SK-N-SH (cell line): Measurements from ENCODE around the gene PTTG1IP. TPM values are rescaled to one million over a fixed set of nuclear protein-coding genes. Genes with fewer than 3 reads are reported as not detected.

Source experiments
- CTCF ChIA-PET: fragments of 300-600, 350-600 bp; formaldehyde crosslinking; extraction: SDS; loops from one replicate; lab custom pipeline; 2021; lab: Yijun Ruan, JAX
- POLR2A ChIA-PET: fragments of 350-600 bp; sonication (Branson Sonifier 250); formaldehyde crosslinking; extraction: SDS; loops from one replicate; lab custom pipeline; 2020; ENCODE audit warnings: antibody characterized with exemption, inconsistent platforms; lab: Yijun Ruan, JAX
- DNase-seq: peaks from one replicate; pipeline ENCODE4 v3.0.0; 2012
- H2AFZ ChIP-seq: fragments of 200-600 bp; sonication (generic); 2 replicates; pipeline ENCODE4 v1.8.1; 2016; ENCODE audit warnings: antibody characterized with exemption, mild to moderate bottlenecking, low read depth
- H3F3A ChIP-seq: fragments of 200-600 bp; sonication (generic); replicated peaks from 2 replicates; pipeline ENCODE3; 2016; ENCODE audit warnings: antibody characterized with exemption, mild to moderate bottlenecking; ENCODE audit not compliant: insufficient read depth
- H3K27ac ChIP-seq, 2 experiments: fragments of 200-500 bp in 1 of 2; fragments of 200-600 bp in 1 of 2; sonication (Bioruptor generic) in 1 of 2; sonication (generic), shearing (Covaris generic) in 1 of 2; 2 replicates each; pipeline versions ENCODE4 v1.5.1 to v1.6.1; 2014 to 2016; ENCODE audit warnings: low read depth in 2 of 2, inconsistent platforms in 1 of 2, low read length in 1 of 2, mild to moderate bottlenecking in 1 of 2, mixed read lengths in 1 of 2
- H3K27me3 ChIP-seq: fragments of 200-600 bp; sonication (generic), shearing (Covaris generic); 2 replicates; pipeline ENCODE4 v1.6.1; 2016; ENCODE audit warnings: mixed run types; ENCODE audit not compliant: insufficient read depth
- H3K36me3 ChIP-seq, 2 experiments: fragments of 200-500 bp in 1 of 2; fragments of 200-600 bp in 1 of 2; sonication (Bioruptor generic) in 1 of 2; sonication (generic) in 1 of 2; replicated peaks in 1 of 2; 2 replicates each; pipeline versions ENCODE3 to v1.5.1; 2014 to 2016; ENCODE audit warnings: low read length in 1 of 2, mild to moderate bottlenecking in 1 of 2; ENCODE audit not compliant: insufficient read depth in 2 of 2, control insufficient read depth in 1 of 2
- H3K4me1 ChIP-seq, 2 experiments: fragments of 200-500 bp in 1 of 2; fragments of 200-600 bp in 1 of 2; sonication (Bioruptor generic) in 1 of 2; sonication (generic), shearing (Covaris generic) in 1 of 2; 2 replicates each; pipeline versions ENCODE4 v1.5.1 to v1.6.1; 2014 to 2016; ENCODE audit warnings: low read depth in 1 of 2, low read length in 1 of 2, mixed run types in 1 of 2; ENCODE audit not compliant: insufficient read depth in 2 of 2, control insufficient read depth in 1 of 2
- H3K4me2 ChIP-seq: fragments of 200-600 bp; sonication (generic), shearing (Covaris generic); 2 replicates; pipeline ENCODE4 v1.6.1; 2017; ENCODE audit warnings: mixed run types
- H3K4me3 ChIP-seq, 2 experiments: fragments of 200-500 bp in 1 of 2; fragments of 200-600 bp in 1 of 2; sonication (Bioruptor generic) in 1 of 2; sonication (generic), shearing (Covaris generic) in 1 of 2; 2 replicates each; pipeline versions ENCODE4 v1.5.1 to v1.8.1; 2014 to 2016; ENCODE audit warnings: low read depth in 2 of 2, inconsistent platforms in 1 of 2, low read length in 1 of 2, mild to moderate bottlenecking in 1 of 2, mixed read lengths in 1 of 2, moderate library complexity in 1 of 2
- H3K79me2 ChIP-seq: fragments of 200-600 bp; sonication (generic); 2 replicates; pipeline ENCODE4 v1.8.1; 2017; ENCODE audit warnings: mild to moderate bottlenecking; ENCODE audit not compliant: insufficient read depth
- H3K9ac ChIP-seq: fragments of 200-600 bp; sonication (generic); 2 replicates; pipeline ENCODE4 v1.6.1; 2017; ENCODE audit warnings: mixed run types
- H3K9me2 ChIP-seq: fragments of 200-600 bp; sonication (generic); 2 replicates; pipeline ENCODE4 v1.6.1; 2017; ENCODE audit warnings: mixed run types
- H3K9me3 ChIP-seq: fragments of 200-600 bp; sonication (generic); 2 replicates; pipeline ENCODE4 v1.6.1; 2017; ENCODE audit warnings: mixed run types, mild to moderate bottlenecking, moderate library complexity
- H4K20me1 ChIP-seq: fragments of 200-600 bp; sonication (generic); 2 replicates; pipeline ENCODE4 v1.6.1; 2017; ENCODE audit warnings: mild to moderate bottlenecking, mixed run types; ENCODE audit not compliant: insufficient read depth
- ELF1 ChIP-seq: IDR thresholded peaks from 2 replicates; pipeline ENCODE4 v1.4.0; 2012
- EP300 ChIP-seq, 2 experiments: IDR thresholded peaks; 2 replicates each; pipeline versions ENCODE4 v1.4.0 to v1.6.1; 2012; ENCODE audit warnings: borderline replicate concordance in 1 of 2, low read depth in 1 of 2, low read length in 1 of 2
- EZH2phosphoT487 ChIP-seq: fragments of 200-600 bp; sonication (generic); IDR thresholded peaks from 2 replicates; pipeline ENCODE4 v1.6.1; 2017; ENCODE audit warnings: low read depth, mixed run types, mild to moderate bottlenecking, antibody characterized with exemption, moderate library complexity, borderline replicate concordance
- FOSL2 ChIP-seq: IDR thresholded peaks from 2 replicates; pipeline ENCODE4 v1.4.0; 2012; ENCODE audit warnings: low read depth, mild to moderate bottlenecking, moderate library complexity, borderline replicate concordance
- FOXJ3 ChIP-seq: sonication (generic); formaldehyde crosslinking; IDR thresholded peaks from 2 replicates; pipeline ENCODE4 v1.5.1; 2020; ENCODE audit warnings: mild to moderate bottlenecking, missing genetic modification reagents
- FOXM1 ChIP-seq: IDR thresholded peaks from 2 replicates; pipeline ENCODE4 v1.4.0; 2012; ENCODE audit warnings: low read depth, mild to moderate bottlenecking
- GATA2 ChIP-seq: sonication (generic); formaldehyde crosslinking; IDR thresholded peaks from 2 replicates; pipeline ENCODE4 v1.5.0; 2020; ENCODE audit warnings: mild to moderate bottlenecking, missing genetic modification reagents
- NRF1 ChIP-seq: IDR thresholded peaks from 2 replicates; pipeline ENCODE4 v1.6.1; 2012; ENCODE audit warnings: low read depth, mild to moderate bottlenecking, low read length
- RCOR1 ChIP-seq: fragments of 150-350 bp; IDR thresholded peaks from 2 replicates; pipeline ENCODE4 v1.6.1; 2017; ENCODE audit warnings: antibody characterized with exemption, low read length
- SIN3A ChIP-seq: IDR thresholded peaks from 2 replicates; pipeline ENCODE4 v1.6.1; 2012; ENCODE audit warnings: low read depth, mild to moderate bottlenecking, low read length, moderate library complexity, borderline replicate concordance
- TAF1 ChIP-seq: IDR thresholded peaks from 2 replicates; pipeline ENCODE4 v1.6.1; 2012; ENCODE audit warnings: low read depth, mild to moderate bottlenecking, low read length, moderate library complexity, borderline replicate concordance
- TEAD4 ChIP-seq: IDR thresholded peaks from 2 replicates; pipeline ENCODE4 v1.4.0; 2012; ENCODE audit warnings: mild to moderate bottlenecking, borderline replicate concordance; ENCODE audit not compliant: insufficient read depth
- YY1 ChIP-seq: IDR thresholded peaks from 2 replicates; pipeline ENCODE4 v1.4.0; 2012; ENCODE audit warnings: low read depth, mild to moderate bottlenecking
- ZBTB33 ChIP-seq: IDR thresholded peaks from 2 replicates; pipeline ENCODE4 v1.4.0; 2012; ENCODE audit warnings: low read depth, borderline replicate concordance
- WGBS: methylation state at CpG from one replicate; pipeline ENCODE4 v1.1.6; 2017; ENCODE audit warnings: low lambda C conversion rate; 5-methylcytosine and 5-hydroxymethylcytosine counted together
- polyA plus RNA-seq, 3 experiments: library from polyadenylated mRNA; depleted of rRNA; stranded (reverse); fragments of >200 nt; gene quantifications; 2 replicates each; pipeline ENCODE4 v1.2.3, GENCODE V29; 2012
- TF ChIP-seq, protein P1 (sequence below): fragments of 150-350 bp; IDR thresholded peaks from 2 replicates; pipeline ENCODE4 v1.6.1; 2016; ENCODE audit warnings: mild to moderate bottlenecking, low read depth, low read length

The PTTG1IP gene
- polyA plus RNA-seq, 1 of the 3 experiments (the other 2 are of a cell fraction): 171 TPM

- no peaks in the 10 kb centered on the region for H4K20me1 ChIP-seq
- no peaks in the 10 kb centered on the region for H3K79me2 ChIP-seq
- H3K4me3 ChIP-seq: no peak overlapping the region
- H3K9ac ChIP-seq: no peak overlapping the region
- H2AFZ ChIP-seq: no peak overlapping the region
- no peaks in the 10 kb centered on the region for H3K4me1 ChIP-seq
- DNase-seq: no peak
- TF ChIP-seq ZBTB33 (no peak), EZH2phosphoT487 (no peak), GATA2 (CRISPR knock-in tag) (no peak), SIN3A (no peak), EP300 (IDR thresholded peaks at IDR 0.05; ENCODE audit: borderline replicate concordance in 1 of 2, low read depth in 1 of 2, low read length in 1 of 2) (no peak), FOSL2 (no peak), RCOR1 (no peak), NRF1 (no peak), YY1 (no peak), TAF1 (no peak), FOXJ3 (no peak), FOXM1 (no peak), ELF1 (no peak)
- TF ChIP-seq, protein P1, sequence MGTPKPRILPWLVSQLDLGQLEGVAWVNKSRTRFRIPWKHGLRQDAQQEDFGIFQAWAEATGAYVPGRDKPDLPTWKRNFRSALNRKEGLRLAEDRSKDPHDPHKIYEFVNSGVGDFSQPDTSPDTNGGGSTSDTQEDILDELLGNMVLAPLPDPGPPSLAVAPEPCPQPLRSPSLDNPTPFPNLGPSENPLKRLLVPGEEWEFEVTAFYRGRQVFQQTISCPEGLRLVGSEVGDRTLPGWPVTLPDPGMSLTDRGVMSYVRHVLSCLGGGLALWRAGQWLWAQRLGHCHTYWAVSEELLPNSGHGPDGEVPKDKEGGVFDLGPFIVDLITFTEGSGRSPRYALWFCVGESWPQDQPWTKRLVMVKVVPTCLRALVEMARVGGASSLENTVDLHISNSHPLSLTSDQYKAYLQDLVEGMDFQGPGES: no peak
- CTCF ChIA-PET: interaction anchor here (0.7 kb wide), 1 partner anchor 123 kb away, joined by 3 read pairs; no protein-coding TSS in a partner anchor
- POLR2A ChIA-PET: no interaction called here
- peaks cover 7% of the 10 kb centered on the region for H3F3A ChIP-seq
- no peak overlapping the region for H3K4me2 ChIP-seq
- no peak overlapping the region for H3K27ac ChIP-seq
- peaks cover 5% of the 10 kb centered on the region; the same call in 1 of the 2 replicates for H3K27me3 ChIP-seq
- H3K9me2 ChIP-seq: no peaks in the 10 kb centered on the region
- H3K9me3 ChIP-seq: no peaks in the 10 kb centered on the region
- H3K36me3 ChIP-seq: no peaks in the 10 kb centered on the region
- 84% methylated on average over 15 of the region's 22 CpGs for WGBS
Observed at GRCh38 chr21:44903689-44904088, 30.2 kb upstream of the PTTG1IP start.

DNA sequence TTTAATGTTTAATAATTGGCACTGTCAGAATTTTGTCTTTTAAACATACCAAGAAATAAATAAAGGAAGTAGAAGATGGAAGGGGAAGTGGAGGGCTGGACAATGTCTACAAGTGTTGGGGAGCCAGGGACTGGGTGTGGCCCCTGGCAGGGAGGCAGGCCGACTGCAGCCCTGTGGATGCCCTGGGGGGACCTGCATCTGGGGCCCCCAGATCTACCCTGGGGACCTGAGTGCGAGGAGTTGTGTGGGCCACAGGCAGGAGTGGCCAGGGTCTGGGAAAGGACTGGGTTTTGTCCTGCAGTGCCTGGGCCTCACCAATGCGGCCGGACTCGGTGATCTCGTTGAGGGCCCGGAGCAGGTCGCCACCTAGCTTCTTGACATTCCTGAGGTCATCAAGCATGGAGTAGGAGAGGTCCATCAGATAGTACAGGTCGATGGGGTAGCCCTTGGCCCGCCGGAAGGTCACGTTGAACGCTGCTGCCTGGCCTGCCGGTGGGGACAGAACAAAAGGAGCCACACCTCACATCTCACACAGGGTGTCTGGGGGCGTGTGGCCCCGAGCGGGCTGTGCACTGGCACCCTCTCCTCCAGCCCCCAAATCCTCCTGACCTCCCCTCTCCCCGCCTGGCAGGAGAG, 29.7 kb upstream of the PTTG1IP start:
- Histone ChIP-seq H3K4me2 (no peak overlapping the region), H3K4me1 (no peaks in the 10 kb centered on the region), H3K9me2 (no peaks in the 10 kb centered on the region), H3K79me2 (no peaks in the 10 kb centered on the region), H2AFZ (no peak overlapping the region), H3K27me3 (peaks cover 8% of the 10 kb centered on the region; the same call in 1 of the 2 replicates), H4K20me1 (no peaks in the 10 kb centered on the region), H3K36me3 (no peaks in the 10 kb centered on the region), H3K9me3 (no peaks in the 10 kb centered on the region), H3K4me3 (no peak overlapping the region), H3K9ac (no peak overlapping the region), H3F3A (peaks cover 7% of the 10 kb centered on the region), H3K27ac (no peak overlapping the region)
- no peak for TF ChIP-seq TEAD4
- POLR2A ChIA-PET: no interaction called here
- WGBS: 79% methylated on average over 7 of the region's 18 CpGs
- DNase-seq: no peak
- CTCF ChIA-PET: interaction anchor here (0.7 kb wide), 1 partner anchor 124 kb away, joined by 3 read pairs; no protein-coding TSS in a partner anchor
